ENCODE data around the gene SUSD2. TPM values are rescaled to one million over a fixed set of nuclear protein-coding genes. Genes with fewer than 3 reads are reported as not detected.

SUSD2 gene
- total and polyA plus RNA-seq, 2 of the 4 experiments (the other 2 are of a cell fraction): 0.18 to 1.6 TPM

- in situ Hi-C loops (cut with MboI; ENCODE audit: low sequenced_read_pairs): no loop called here
- no TSS peak for BruUV-seq (replicated peaks)
Observed at GRCh38 chr22:24142831-24143230, 38.5 kb upstream of the SUSD2 start.

More at GRCh38 chr22:24142831-24143230, 38.5 kb upstream of the SUSD2 start:
- intact Hi-C loops (cut with micrococcal nuclease): no loop called here
- Histone ChIP-seq H3K27ac (ENCODE audit: insufficient read depth, low read length) (no peak overlapping the region), H2AK9ac (replicated peaks; ENCODE audit: low read depth, low read length, poor library complexity) (no peak overlapping the region), H3K14ac (replicated peaks; ENCODE audit: low read depth, low read length) (peak overlapping the region; percentile 68), H2BK120ac (ENCODE audit: low read depth, low read length) (peak overlapping the region; percentile 44; the same call in 1 of the 2 replicates), H3K36me3 (ENCODE audit: control insufficient read depth, insufficient read depth, low read length) (peaks cover 4% of the 10 kb centered on the region), H3K23ac (ENCODE audit: low read depth, low read length) (0 out of 2 replicates have a peak overlapping the region, but pooled peaks have one; percentile 9), H3K27me3 (ENCODE audit: control insufficient read depth, insufficient read depth, low read length) (no peaks in the 10 kb centered on the region), H2BK20ac (ENCODE audit: low read depth, low read length) (no peak overlapping the region), H3K4me1 (ENCODE audit: control insufficient read depth, insufficient read depth, low read length) (peaks cover 44% of the 10 kb centered on the region), H3K9me1 (ENCODE audit: insufficient read depth, low read length) (peaks cover 64% of the 10 kb centered on the region), H3K4me2 (ENCODE audit: low read depth, low read length) (no peak overlapping the region), H2AFZ (replicated peaks; ENCODE audit: low read length, poor library complexity) (no peak overlapping the region), H3K9ac (ENCODE audit: low read depth, low read length) (no peak overlapping the region), H4K20me1 (ENCODE audit: insufficient read depth, low read length) (peaks cover 26% of the 10 kb centered on the region), H4K5ac (ENCODE audit: low read depth, low read length) (no peak overlapping the region), H4K91ac (ENCODE audit: insufficient read depth, low read depth, low read length) (peak overlapping the region; percentile 20), H2AK5ac (ENCODE audit: low read depth, low read length) (peak overlapping the region; percentile 72), H4K8ac (ENCODE audit: low read depth in 2 of 2, low read length in 2 of 2) (no peak overlapping the region; a peak in 1 of 4 replicates), H3K18ac (ENCODE audit: low read depth, low read length) (no peak overlapping the region), H3K4me3 (ENCODE audit: insufficient read depth, low read depth, low read length) (no peak overlapping the region), H3K79me1 (ENCODE audit: low read depth in 1 of 2, low read length in 2 of 2) (peaks cover 25 to 61% of the 10 kb centered on the region in 2 experiments), H2BK15ac (ENCODE audit: low read depth, low read length) (no peak overlapping the region; the same call in 2 of the 3 replicates), H3K56ac (ENCODE audit: extremely low read depth, insufficient read depth, low read length) (no peak overlapping the region), H3K9me3 (ENCODE audit: control insufficient read depth, insufficient read depth, low read length) (no peaks in the 10 kb centered on the region), H3K4ac (ENCODE audit: low read depth, low read length) (peak overlapping the region; percentile 31), H2BK5ac (ENCODE audit: low read depth, low read length, poor library complexity, severe bottlenecking) (no peak overlapping the region)
- no peak for DNase-seq
- CTCF ChIA-PET: interaction anchor here (0.9 kb wide), 1 partner anchor 15 kb away, joined by 3 read pairs; no protein-coding TSS in a partner anchor
- WGBS, 2 experiments (ENCODE audit: extremely low coverage in 2 of 2, insufficient read length in 1 of 2): no CpG with 5 or more reads among the region's 3 CpGs
- dilution Hi-C loops (cut with HindIII; ENCODE audit: low sequenced_read_pairs, unreplicated experiment): no loop called here
- no peak for ATAC-seq (ENCODE audit: low read depth)
- TF ChIP-seq RCOR1 (IDR thresholded peaks at IDR 0.05; ENCODE audit: insufficient replicate concordance, low read length) (no peak), BHLHE40 (IDR thresholded peaks at IDR 0.05; ENCODE audit: low read depth, low read length) (no peak), CHD1 (IDR thresholded peaks at IDR 0.05; ENCODE audit: low read depth, low read length) (no peak), SMC3 (IDR thresholded peaks at IDR 0.05; ENCODE audit: low read depth, low read length) (no peak), MXI1 (IDR thresholded peaks at IDR 0.05; ENCODE audit: borderline replicate concordance, low read depth, low read length) (no peak), FOS (IDR thresholded peaks at IDR 0.05; ENCODE audit: low read depth, low read length) (no peak), RAD21 (IDR thresholded peaks at IDR 0.05; ENCODE audit: low read length) (no peak), USF2 (IDR thresholded peaks at IDR 0.05; ENCODE audit: low read depth, low read length) (no peak), MAZ (IDR thresholded peaks at IDR 0.05; ENCODE audit: borderline replicate concordance, low read depth, low read length) (no peak), POLR2A (IDR thresholded peaks at IDR 0.05; ENCODE audit: low read depth, low read length) (no peak), MAFK (IDR thresholded peaks at IDR 0.05; ENCODE audit: low read depth, low read length) (no peak), NFE2L2 (IDR thresholded peaks at IDR 0.05; ENCODE audit: low read depth, low read length) (no peak), RFX5 (IDR thresholded peaks at IDR 0.05; ENCODE audit: low read depth, low read length) (no peak), CEBPB (IDR thresholded peaks at IDR 0.05; ENCODE audit: low read depth, low read length) (no peak)
- TF ChIP-seq, protein P1, sequence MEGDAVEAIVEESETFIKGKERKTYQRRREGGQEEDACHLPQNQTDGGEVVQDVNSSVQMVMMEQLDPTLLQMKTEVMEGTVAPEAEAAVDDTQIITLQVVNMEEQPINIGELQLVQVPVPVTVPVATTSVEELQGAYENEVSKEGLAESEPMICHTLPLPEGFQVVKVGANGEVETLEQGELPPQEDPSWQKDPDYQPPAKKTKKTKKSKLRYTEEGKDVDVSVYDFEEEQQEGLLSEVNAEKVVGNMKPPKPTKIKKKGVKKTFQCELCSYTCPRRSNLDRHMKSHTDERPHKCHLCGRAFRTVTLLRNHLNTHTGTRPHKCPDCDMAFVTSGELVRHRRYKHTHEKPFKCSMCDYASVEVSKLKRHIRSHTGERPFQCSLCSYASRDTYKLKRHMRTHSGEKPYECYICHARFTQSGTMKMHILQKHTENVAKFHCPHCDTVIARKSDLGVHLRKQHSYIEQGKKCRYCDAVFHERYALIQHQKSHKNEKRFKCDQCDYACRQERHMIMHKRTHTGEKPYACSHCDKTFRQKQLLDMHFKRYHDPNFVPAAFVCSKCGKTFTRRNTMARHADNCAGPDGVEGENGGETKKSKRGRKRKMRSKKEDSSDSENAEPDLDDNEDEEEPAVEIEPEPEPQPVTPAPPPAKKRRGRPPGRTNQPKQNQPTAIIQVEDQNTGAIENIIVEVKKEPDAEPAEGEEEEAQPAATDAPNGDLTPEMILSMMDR (conservative IDR thresholded peaks at IDR 0.05; ENCODE audit: low read depth, low read length): no peak
- TF ChIP-seq, protein P2, sequence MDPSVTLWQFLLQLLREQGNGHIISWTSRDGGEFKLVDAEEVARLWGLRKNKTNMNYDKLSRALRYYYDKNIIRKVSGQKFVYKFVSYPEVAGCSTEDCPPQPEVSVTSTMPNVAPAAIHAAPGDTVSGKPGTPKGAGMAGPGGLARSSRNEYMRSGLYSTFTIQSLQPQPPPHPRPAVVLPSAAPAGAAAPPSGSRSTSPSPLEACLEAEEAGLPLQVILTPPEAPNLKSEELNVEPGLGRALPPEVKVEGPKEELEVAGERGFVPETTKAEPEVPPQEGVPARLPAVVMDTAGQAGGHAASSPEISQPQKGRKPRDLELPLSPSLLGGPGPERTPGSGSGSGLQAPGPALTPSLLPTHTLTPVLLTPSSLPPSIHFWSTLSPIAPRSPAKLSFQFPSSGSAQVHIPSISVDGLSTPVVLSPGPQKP (IDR thresholded peaks at IDR 0.05; ENCODE audit: borderline replicate concordance, low read depth, low read length): no peak
- POLR2A ChIA-PET (ENCODE audit: unreplicated experiment): no interaction called here

Measured in IMR-90 (cell line).